Chondrocyte (in vitro differentiated cells): ENCODE results near the gene MAP7D3. TPM values are rescaled to one million over a fixed set of nuclear protein-coding genes. Genes with fewer than 3 reads are reported as not detected.
A peak's percentile ranks its signal among the peaks of the same experiment; 100 is the strongest.

Experiments
- DNase-seq: peaks from one replicate; pipeline ENCODE4 v3.0.0; 2021; ENCODE audit warnings: mixed read lengths, low spot score
- H3K27ac Mint-ChIP-seq: one replicate; pipeline ENCODE4 v1.8.0; 2021; ENCODE audit warnings: mild to moderate bottlenecking, moderate library complexity, mixed read lengths; ENCODE audit not compliant: unreplicated experiment
- H3K27me3 Mint-ChIP-seq: 2 replicates; pipeline ENCODE4 v1.8.0; 2021; ENCODE audit warnings: low read depth, mixed read lengths
- H3K36me3 Mint-ChIP-seq: 2 replicates; pipeline ENCODE4 v1.8.0; 2021; ENCODE audit warnings: low read depth, mixed read lengths
- H3K4me1 Mint-ChIP-seq: 2 replicates; pipeline ENCODE4 v1.8.0; 2021; ENCODE audit warnings: low read depth, mild to moderate bottlenecking, mixed read lengths
- H3K4me3 Mint-ChIP-seq: one replicate; pipeline ENCODE4 v1.8.0; 2021; ENCODE audit warnings: mild to moderate bottlenecking, moderate library complexity, mixed read lengths; ENCODE audit not compliant: unreplicated experiment
- H3K9me3 Mint-ChIP-seq: 2 replicates; pipeline ENCODE4 v1.8.0; 2021; ENCODE audit warnings: low read depth, mixed read lengths
- CTCF ChIP-seq: fragments of 200-600 bp; sonication (generic); IDR thresholded peaks from 2 replicates; pipeline ENCODE4 v1.5.0; 2021; ENCODE audit warnings: antibody characterized with exemption, mild to moderate bottlenecking, moderate library complexity
- total RNA-seq: library from RNA; stranded (reverse); gene quantifications from 3 replicates; pipeline ENCODE4 v1.2.1, GENCODE V29; 2021

Gene MAP7D3
- total RNA-seq, 1 donor from 2014 or later = 48.2 TPM

- Mint-ChIP-seq H3K27ac (peak overlapping the region; percentile 68), H3K36me3 (peaks cover 9% of the 10 kb centered on the region), H3K9me3 (no peaks in the 10 kb centered on the region), H3K4me3 (no peak overlapping the region), H3K4me1 (peaks cover 91% of the 10 kb centered on the region), H3K27me3 (no peaks in the 10 kb centered on the region)
- no peak for TF ChIP-seq CTCF
- no peak for DNase-seq
Observed at GRCh38 chrX:136202889-136203288, 48.3 kb downstream of the MAP7D3 start.

- H3K4me1 Mint-ChIP-seq = peaks cover 93% of the 10 kb centered on the region
- H3K27me3 Mint-ChIP-seq = no peaks in the 10 kb centered on the region
- TF ChIP-seq CTCF = no peak
- DNase-seq = no peak
- no peaks in the 10 kb centered on the region for H3K9me3 Mint-ChIP-seq
- H3K36me3 Mint-ChIP-seq = peaks cover 4% of the 10 kb centered on the region
- peak overlapping the region; percentile 90 for H3K27ac Mint-ChIP-seq
- H3K4me3 Mint-ChIP-seq = no peak overlapping the region
Observed at GRCh38 chrX:136201601-136202000, 49.6 kb downstream of the MAP7D3 start.

GRCh38 chrX:136200466-136200865 is 50.7 kb downstream of the MAP7D3 start:
- H3K27ac Mint-ChIP-seq = peak overlapping the region; percentile 90
- H3K9me3 Mint-ChIP-seq = no peaks in the 10 kb centered on the region
- DNase-seq = no peak
- H3K4me3 Mint-ChIP-seq = peak overlapping the region; percentile 29
- peaks cover 96% of the 10 kb centered on the region for H3K4me1 Mint-ChIP-seq
- H3K27me3 Mint-ChIP-seq = no peaks in the 10 kb centered on the region
- peak; percentile 70 for TF ChIP-seq CTCF
- H3K36me3 Mint-ChIP-seq = peaks cover 7% of the 10 kb centered on the region

- no peaks in the 10 kb centered on the region for H3K9me3 Mint-ChIP-seq
- DNase-seq = no peak
- peak; percentile 9 for TF ChIP-seq CTCF
- peak overlapping the region; percentile 88 for H3K27ac Mint-ChIP-seq
- peaks cover 9% of the 10 kb centered on the region for H3K36me3 Mint-ChIP-seq
- peak overlapping the region; percentile 50 for H3K4me3 Mint-ChIP-seq
- H3K27me3 Mint-ChIP-seq = no peaks in the 10 kb centered on the region
- peaks cover 94% of the 10 kb centered on the region for H3K4me1 Mint-ChIP-seq
Observed at GRCh38 chrX:136199365-136199764, 51.8 kb downstream of the MAP7D3 start.

GRCh38 chrX:136198678-136199243 is 52.4 kb downstream of the MAP7D3 start:
- Mint-ChIP-seq H3K27ac (peak overlapping the region; percentile 88), H3K9me3 (peaks cover 1% of the 10 kb centered on the region), H3K4me1 (peaks cover 95% of the 10 kb centered on the region), H3K4me3 (peak overlapping the region; percentile 50), H3K27me3 (no peaks in the 10 kb centered on the region), H3K36me3 (peaks cover 12% of the 10 kb centered on the region)
- TF ChIP-seq CTCF = no peak
- DNase-seq = no peak
